CD4-positive, alpha-beta T cell (primary cell): Measurements from ENCODE around the gene SH3YL1. TPM values are rescaled to one million over a fixed set of nuclear protein-coding genes. Genes with fewer than 3 reads are reported as not detected.

Experiments used
- ATAC-seq: fragments of 200-7000 bp; cut with Tn5 transposase; one replicate; pipeline ENCODE4 v1.10.0; 2022; ENCODE audit warnings: mild to moderate bottlenecking; ENCODE audit not compliant: poor library complexity
- CTCF ChIA-PET: fragments of 350-600 bp; sonication (Branson Sonifier 250); formaldehyde crosslinking; loops from one replicate; lab custom pipeline; 2021; ENCODE audit warnings: antibody characterized with exemption, inconsistent platforms; lab: Charles Lee
- POLR2A ChIA-PET: fragments of 350-600 bp; sonication (Branson Sonifier 250); formaldehyde crosslinking; loops from one replicate; lab custom pipeline; 2021; ENCODE audit warnings: antibody characterized with exemption, inconsistent platforms; lab: Charles Lee
- DNase-seq, 14 experiments: peaks; one replicate each; pipeline ENCODE4 v3.0.0-alpha.2; 2013 to 2020; ENCODE audit warnings: mixed read lengths in 2 of 14
- H3K27ac ChIP-seq, 2 donors: one replicate each; pipeline versions ENCODE4 v1.5.1 to v1.7.0; 2013; ENCODE audit warnings: low read length in 2 of 2, low read depth in 1 of 2, mild to moderate bottlenecking in 1 of 2
- H3K27me3 ChIP-seq, 2 experiments: 1 replicate in 1 of 2; 2 replicates in 1 of 2; pipeline versions ENCODE4 v1.6.1 to v1.7.0; 2013; ENCODE audit warnings: low read length in 2 of 2, control low read depth in 1 of 2, mild to moderate bottlenecking in 1 of 2, moderate library complexity in 1 of 2; ENCODE audit not compliant: insufficient read depth in 2 of 2, control insufficient read depth in 1 of 2
- H3K36me3 ChIP-seq: one replicate; pipeline ENCODE4 v1.6.1; 2013; ENCODE audit warnings: low read length, control low read depth; ENCODE audit not compliant: insufficient read depth
- H3K4me1 ChIP-seq: one replicate; pipeline ENCODE4 v1.6.1; 2013; ENCODE audit warnings: low read length, control low read depth; ENCODE audit not compliant: insufficient read depth
- H3K4me3 ChIP-seq: one replicate; pipeline ENCODE4 v1.5.1; 2013; ENCODE audit warnings: mild to moderate bottlenecking, low read length, moderate library complexity
- H3K9me3 ChIP-seq, 2 experiments: 1 replicate in 1 of 2; 2 replicates in 1 of 2; pipeline versions ENCODE4 v1.6.1 to v1.7.0; 2013; ENCODE audit warnings: low read length in 2 of 2, mild to moderate bottlenecking in 2 of 2, control low read depth in 1 of 2, moderate library complexity in 1 of 2; ENCODE audit not compliant: control insufficient read depth in 1 of 2, insufficient read depth in 1 of 2
- H3K27ac Mint-ChIP-seq: one replicate; pipeline ENCODE4 v1.8.0; 2020; ENCODE audit warnings: mixed read lengths
- H3K27me3 Mint-ChIP-seq: one replicate; pipeline ENCODE4 v1.8.0; 2021; ENCODE audit warnings: mixed read lengths
- H3K36me3 Mint-ChIP-seq: one replicate; pipeline ENCODE4 v1.8.0; 2021; ENCODE audit warnings: low read depth, mixed read lengths
- H3K4me1 Mint-ChIP-seq: one replicate; pipeline ENCODE4 v1.8.0; 2021; ENCODE audit warnings: low read depth, mixed read lengths
- H3K4me3 Mint-ChIP-seq: one replicate; pipeline ENCODE4 v1.8.0; 2020; ENCODE audit warnings: mild to moderate bottlenecking, mixed read lengths
- H3K9me3 Mint-ChIP-seq: one replicate; pipeline ENCODE4 v1.8.0; 2020; ENCODE audit warnings: mixed read lengths
- CTCF ChIP-seq: fragments of 200-600 bp; IDR thresholded peaks from one replicate; pipeline ENCODE4 v1.8.0; 2022; ENCODE audit warnings: antibody characterized with exemption, mild to moderate bottlenecking
- intact Hi-C, 2 experiments: fragments of 100-400 bp; cut with DNase I in 1 of 2; cut with micrococcal nuclease in 1 of 2; formaldehyde crosslinking; loops; one replicate each; pipeline versions ENCODE4 v1.15.1 to v1.9.0; 2023 to 2025; cut with DNase I, micrococcal nuclease
- total RNA-seq, 174 experiments: library from RNA in 2 of 174; stranded (reverse) in 2 of 174; gene quantifications; one replicate each; pipeline ENCODE4 v1.2.3 and lab custom pipeline; 2021 to 2026

The SH3YL1 gene
- total RNA-seq, 2 experiments from 2014 or later, result 59.7 to 61.9 TPM

- CTCF ChIA-PET, result no interaction called here
- Histone ChIP-seq H3K9me3 (peaks cover 3 to 8% of the 10 kb centered on the region in 2 experiments), H3K36me3 (no peaks in the 10 kb centered on the region), H3K27me3 (no peaks in the 10 kb centered on the region), H3K4me1 (peaks cover 5% of the 10 kb centered on the region), H3K4me3 (no peak overlapping the region), H3K27ac (no peak overlapping the region)
- no peak for ATAC-seq
- Mint-ChIP-seq H3K4me1 (no peaks in the 10 kb centered on the region), H3K27me3 (no peaks in the 10 kb centered on the region), H3K36me3 (no peaks in the 10 kb centered on the region), H3K27ac (no peak overlapping the region), H3K4me3 (no peak overlapping the region), H3K9me3 (peaks cover 3% of the 10 kb centered on the region)
- POLR2A ChIA-PET, result interaction anchor here (0.6 to 1.0 kb wide), 2 partner anchors 9 to 17 kb away, joined by 3 read pairs; no protein-coding TSS in a partner anchor
- DNase-seq, result peak in 6 of 14 experiments; percentile 6 to 77 (median 37)
- intact Hi-C loops, result no loop called here
- TF ChIP-seq CTCF, result no peak
Measured at GRCh38 chr2:193141-193671, 70.6 kb downstream of the SH3YL1 start.

GRCh38 chr2:191311-192190 is 72.3 kb downstream of the SH3YL1 start:
- intact Hi-C loops, result no loop called here
- Mint-ChIP-seq H3K36me3 (peaks cover 7% of the 10 kb centered on the region), H3K27me3 (no peaks in the 10 kb centered on the region), H3K27ac (no peak overlapping the region), H3K4me1 (no peaks in the 10 kb centered on the region), H3K4me3 (no peak overlapping the region), H3K9me3 (peaks cover 8% of the 10 kb centered on the region)
- DNase-seq (no peak), ATAC-seq (no peak)
- Histone ChIP-seq H3K27me3 (no peaks in the 10 kb centered on the region), H3K4me1 (peaks cover 5% of the 10 kb centered on the region), H3K4me3 (no peak overlapping the region), H3K27ac (no peak overlapping the region), H3K9me3 (peaks cover 15 to 16% of the 10 kb centered on the region in 2 experiments), H3K36me3 (no peaks in the 10 kb centered on the region)
- CTCF ChIA-PET, result no interaction called here
- POLR2A ChIA-PET, result interaction anchor here (0.9 kb wide), 1 partner anchor 52 kb away, joined by 3 read pairs; no protein-coding TSS in a partner anchor
- TF ChIP-seq CTCF, result no peak

- POLR2A ChIA-PET, result no interaction called here
- H3K27ac Mint-ChIP-seq, result no peak overlapping the region
- no peak overlapping the region for H3K27ac ChIP-seq
Measured at GRCh38 chr2:187825-188224, 76.0 kb downstream of the SH3YL1 start.

More at GRCh38 chr2:187825-188224, 76.0 kb downstream of the SH3YL1 start:
- H3K9me3 Mint-ChIP-seq, result peaks cover 11% of the 10 kb centered on the region
- no peak for ATAC-seq
- TF ChIP-seq CTCF, result no peak
- intact Hi-C loops, result no loop called here
- CTCF ChIA-PET, result no interaction called here
- peaks cover 23% of the 10 kb centered on the region for H3K4me1 Mint-ChIP-seq
- no peak for DNase-seq
- no peaks in the 10 kb centered on the region for H3K4me1 ChIP-seq
- no peak overlapping the region for H3K4me3 Mint-ChIP-seq
- no peak overlapping the region for H3K4me3 ChIP-seq
- H3K36me3 Mint-ChIP-seq, result peaks cover 23% of the 10 kb centered on the region
- peaks cover 15 to 16% of the 10 kb centered on the region in 2 experiments for H3K9me3 ChIP-seq
- H3K36me3 ChIP-seq, result no peaks in the 10 kb centered on the region
- no peaks in the 10 kb centered on the region for H3K27me3 Mint-ChIP-seq
- no peaks in the 10 kb centered on the region for H3K27me3 ChIP-seq
